Measurements from ENCODE around the gene ZNF501.

DNA sequence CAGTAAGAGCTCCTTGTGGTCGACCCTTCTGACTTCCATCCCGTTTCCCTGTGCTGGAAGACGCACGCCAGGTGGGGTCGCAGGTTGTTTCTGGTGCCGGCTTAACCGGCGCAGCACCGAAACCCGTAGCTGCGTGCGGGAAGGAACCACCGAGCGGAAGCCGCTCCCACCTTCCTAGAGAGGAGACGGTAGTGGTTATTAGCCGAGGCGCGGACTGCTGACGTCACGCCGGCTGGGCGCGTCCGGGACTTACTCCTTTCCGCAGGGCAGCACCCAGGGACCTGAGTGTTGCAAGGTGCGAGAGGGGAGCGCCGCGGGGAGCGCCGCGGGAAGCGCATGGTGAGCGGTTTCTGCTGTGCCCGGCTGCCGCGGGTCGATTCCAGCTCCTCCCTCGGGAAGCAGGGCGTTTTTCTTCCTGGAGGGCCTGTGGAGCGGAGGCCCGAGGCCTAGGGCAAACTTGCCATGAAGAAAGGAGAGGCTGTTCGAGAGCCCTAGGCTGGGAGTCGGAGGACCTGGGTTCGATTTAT, at the start of gene ZNF501:
- TF ChIP-seq, protein P1, sequence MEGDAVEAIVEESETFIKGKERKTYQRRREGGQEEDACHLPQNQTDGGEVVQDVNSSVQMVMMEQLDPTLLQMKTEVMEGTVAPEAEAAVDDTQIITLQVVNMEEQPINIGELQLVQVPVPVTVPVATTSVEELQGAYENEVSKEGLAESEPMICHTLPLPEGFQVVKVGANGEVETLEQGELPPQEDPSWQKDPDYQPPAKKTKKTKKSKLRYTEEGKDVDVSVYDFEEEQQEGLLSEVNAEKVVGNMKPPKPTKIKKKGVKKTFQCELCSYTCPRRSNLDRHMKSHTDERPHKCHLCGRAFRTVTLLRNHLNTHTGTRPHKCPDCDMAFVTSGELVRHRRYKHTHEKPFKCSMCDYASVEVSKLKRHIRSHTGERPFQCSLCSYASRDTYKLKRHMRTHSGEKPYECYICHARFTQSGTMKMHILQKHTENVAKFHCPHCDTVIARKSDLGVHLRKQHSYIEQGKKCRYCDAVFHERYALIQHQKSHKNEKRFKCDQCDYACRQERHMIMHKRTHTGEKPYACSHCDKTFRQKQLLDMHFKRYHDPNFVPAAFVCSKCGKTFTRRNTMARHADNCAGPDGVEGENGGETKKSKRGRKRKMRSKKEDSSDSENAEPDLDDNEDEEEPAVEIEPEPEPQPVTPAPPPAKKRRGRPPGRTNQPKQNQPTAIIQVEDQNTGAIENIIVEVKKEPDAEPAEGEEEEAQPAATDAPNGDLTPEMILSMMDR (IDR thresholded peaks at IDR 0.05) = no peak
- no peak for TF ChIP-seq EZH2 (IDR thresholded peaks at IDR 0.05; ENCODE audit: borderline replicate concordance, insufficient read depth, low read depth, low read length, poor library complexity, severe bottlenecking)

Measured in B cell (primary cell).